Measurements from ENCODE around the gene SCUBE1.

DNA sequence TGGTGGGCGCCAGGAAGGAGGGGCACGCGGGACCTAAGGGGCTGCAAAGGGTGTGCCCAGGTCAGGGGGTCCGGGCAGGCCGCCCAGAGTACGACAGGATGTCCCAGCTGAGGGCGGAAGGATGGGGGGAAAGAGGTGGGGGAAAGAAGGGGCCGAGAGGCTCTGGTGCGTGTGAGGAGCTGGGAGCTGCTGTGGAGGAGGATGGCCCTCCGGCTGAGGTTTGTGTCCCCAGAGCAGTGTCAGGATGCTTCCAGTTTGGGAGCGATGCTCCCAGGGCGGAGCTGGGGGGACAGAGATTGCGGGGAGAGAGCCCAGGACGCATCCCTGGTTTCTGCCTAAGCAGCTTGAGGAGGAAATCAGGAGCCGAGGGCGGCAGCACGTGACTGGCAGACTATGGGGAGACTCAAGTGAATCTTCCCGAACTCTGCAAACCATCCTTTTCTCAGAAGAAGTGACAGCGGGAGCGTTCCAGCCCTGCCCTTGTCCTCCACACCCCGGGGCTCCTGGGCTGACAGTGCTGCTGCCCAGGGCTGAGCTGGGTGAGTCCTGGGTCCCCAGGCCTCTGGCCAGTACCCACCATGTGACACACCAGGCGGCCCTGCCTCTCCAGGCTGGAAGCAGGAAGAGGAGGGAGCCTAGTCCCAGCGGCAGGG, 136.5 kb downstream of the SCUBE1 start:
- TF ChIP-seq CTCF (IDR thresholded peaks at IDR 0.05), result no peak
- TF ChIP-seq POLR2A (IDR thresholded peaks at IDR 0.05), result no peak
